ENCODE results near the gene SYNC. TPM values are rescaled to one million over a fixed set of nuclear protein-coding genes. Genes with fewer than 3 reads are reported as not detected.

Gene SYNC
- total and polyA plus RNA-seq, 2 donors (not counting 3 experiments of a cell fraction or from before 2014, with no cell fraction given), result 3.5 to 9.4 TPM

- no peaks in the 10 kb centered on the region for H3K9me3 ChIP-seq (replicated peaks; ENCODE audit: control insufficient read depth, insufficient read depth, low read length)
- H2AFZ ChIP-seq (ENCODE audit: low read depth, low read length), result no peak overlapping the region
- ChIA-PET POLR2A (no interaction called here), CTCF (interaction anchor here (1.5 to 9.1 kb wide), 2 partner anchors 14 to 56 kb away, joined by 3 to 392 read pairs; no protein-coding TSS in a partner anchor)
- TF ChIP-seq POLR2A (IDR thresholded peaks at IDR 0.05; ENCODE audit: low read depth, low read length), result no peak
- TF ChIP-seq FOS (IDR thresholded peaks at IDR 0.05; ENCODE audit: borderline replicate concordance, insufficient read depth, low read length), result no peak
- TF ChIP-seq MAX (IDR thresholded peaks at IDR 0.05; ENCODE audit: insufficient read depth, insufficient read length), result no peak
- TF ChIP-seq POLR2AphosphoS5 (IDR thresholded peaks at IDR 0.05; ENCODE audit: insufficient read depth, low read depth, low read length), result no peak
- no peak for TF ChIP-seq GATA2 (IDR thresholded peaks at IDR 0.05; ENCODE audit: insufficient read depth, insufficient read length, low read depth, low read length)
- no peak for TF ChIP-seq CTCF (IDR thresholded peaks at IDR 0.05; ENCODE audit: extremely low read depth in 1 of 2, insufficient read depth in 1 of 2, low read depth in 1 of 2, low read length in 2 of 2)
- TF ChIP-seq EZH2 (IDR thresholded peaks at IDR 0.05; ENCODE audit: borderline replicate concordance, low read depth, low read length, severe bottlenecking), result no peak
- TF ChIP-seq MYC (IDR thresholded peaks at IDR 0.05; ENCODE audit: low read depth, low read length), result no peak
- no peak for TF ChIP-seq JUN (IDR thresholded peaks at IDR 0.05; ENCODE audit: borderline replicate concordance, insufficient read depth, insufficient read length, low read depth)
- no peak for FAIRE-seq
- H4K20me1 ChIP-seq (replicated peaks; ENCODE audit: control insufficient read depth, extremely low read depth, insufficient read depth, low read length), result no peaks in the 10 kb centered on the region
- BruUV-seq (replicated peaks), result no TSS peak
- H3K27ac ChIP-seq (ENCODE audit: insufficient read depth, low read depth, low read length), result no peak overlapping the region
- no peaks in the 10 kb centered on the region for H3K79me2 ChIP-seq (ENCODE audit: control insufficient read depth, insufficient read depth, low read length)
- H3K4me1 ChIP-seq (ENCODE audit: control insufficient read depth, extremely low read depth, insufficient read depth, low read length), result no peaks in the 10 kb centered on the region
- H3K9ac ChIP-seq (replicated peaks; ENCODE audit: extremely low read depth, insufficient read depth, low read length), result no peak overlapping the region
- H3K4me2 ChIP-seq (ENCODE audit: insufficient read depth, low read length), result no peak overlapping the region
- H3K36me3 ChIP-seq (ENCODE audit: control insufficient read depth in 2 of 2, extremely low read depth in 1 of 2, insufficient read depth in 2 of 2, low read length in 2 of 2), result no peaks in the 10 kb centered on the region
- no peak for DNase-seq (ENCODE audit: low read depth, low spot score)
- dilution Hi-C loops (cut with MboI; ENCODE audit: extremely low pct_ligation_motif_present, low sequenced_read_pairs) (no loop called here), intact Hi-C loops (cut with micrococcal nuclease) (no loop called here)
- H3K9me1 ChIP-seq (replicated peaks; ENCODE audit: control insufficient read depth, extremely low read depth, insufficient read depth, low read length), result no peaks in the 10 kb centered on the region
- H3K27me3 ChIP-seq (ENCODE audit: control insufficient read depth in 2 of 2, insufficient read depth in 2 of 2, low read length in 2 of 2), result no peaks in the 10 kb centered on the region
- no peak overlapping the region for H3K4me3 ChIP-seq (replicated peaks in 1 of 3; ENCODE audit: insufficient read depth in 1 of 3, low read depth in 1 of 3, low read length in 3 of 3)
These were observed 13.3 kb upstream of the SYNC start for GRCh38 chr1:32715901-32716311.
